ENCODE data around the gene GLT6D1.

Gene GLT6D1

DNA sequence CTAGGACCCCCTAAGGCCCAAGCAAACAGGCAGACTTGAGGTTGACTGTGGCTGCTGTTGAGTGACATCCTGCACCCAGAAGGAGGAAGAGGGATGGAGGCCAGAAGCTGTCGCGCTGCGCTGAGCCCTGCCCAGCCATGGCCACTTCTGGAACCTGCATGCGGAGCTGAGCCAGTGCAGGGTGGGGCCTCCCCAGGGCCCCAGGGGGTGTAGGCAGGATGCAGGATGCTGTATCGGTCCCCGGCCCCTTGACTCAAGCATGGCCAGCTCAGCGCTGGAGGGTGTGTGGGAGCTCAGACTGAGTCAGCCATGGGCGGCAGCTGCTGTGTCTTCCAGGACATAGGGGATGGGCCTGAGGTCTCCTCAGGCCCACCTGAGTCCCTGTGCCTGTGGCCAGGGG, 26.9 kb downstream of the GLT6D1 start:
- Histone ChIP-seq H3K4me3 (no peak overlapping the region), H3K27ac (no peak overlapping the region)
- TF ChIP-seq CTCF (IDR thresholded peaks at IDR 0.05) = no peak
- DNase-seq (ENCODE audit: low spot score) = no peak

DNA sequence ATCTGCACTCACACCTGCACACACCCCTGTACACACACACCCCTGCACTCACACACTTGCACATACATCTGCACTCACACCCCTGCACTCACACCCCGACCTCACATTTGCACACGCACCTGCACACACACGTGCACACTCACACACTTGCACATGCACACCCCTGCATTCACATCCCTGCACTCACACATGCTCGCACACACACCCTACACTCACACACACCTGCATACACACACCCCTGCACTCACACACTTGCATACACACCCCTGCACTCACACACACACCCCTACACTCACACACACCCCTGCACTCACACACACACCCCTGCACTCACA, 27.5 kb downstream of the GLT6D1 start:
- TF ChIP-seq CTCF (IDR thresholded peaks at IDR 0.05) = no peak
- no peak overlapping the region for H3K4me3 ChIP-seq
- no peak for DNase-seq (ENCODE audit: low spot score)
- no peak overlapping the region for H3K27ac ChIP-seq

DNA sequence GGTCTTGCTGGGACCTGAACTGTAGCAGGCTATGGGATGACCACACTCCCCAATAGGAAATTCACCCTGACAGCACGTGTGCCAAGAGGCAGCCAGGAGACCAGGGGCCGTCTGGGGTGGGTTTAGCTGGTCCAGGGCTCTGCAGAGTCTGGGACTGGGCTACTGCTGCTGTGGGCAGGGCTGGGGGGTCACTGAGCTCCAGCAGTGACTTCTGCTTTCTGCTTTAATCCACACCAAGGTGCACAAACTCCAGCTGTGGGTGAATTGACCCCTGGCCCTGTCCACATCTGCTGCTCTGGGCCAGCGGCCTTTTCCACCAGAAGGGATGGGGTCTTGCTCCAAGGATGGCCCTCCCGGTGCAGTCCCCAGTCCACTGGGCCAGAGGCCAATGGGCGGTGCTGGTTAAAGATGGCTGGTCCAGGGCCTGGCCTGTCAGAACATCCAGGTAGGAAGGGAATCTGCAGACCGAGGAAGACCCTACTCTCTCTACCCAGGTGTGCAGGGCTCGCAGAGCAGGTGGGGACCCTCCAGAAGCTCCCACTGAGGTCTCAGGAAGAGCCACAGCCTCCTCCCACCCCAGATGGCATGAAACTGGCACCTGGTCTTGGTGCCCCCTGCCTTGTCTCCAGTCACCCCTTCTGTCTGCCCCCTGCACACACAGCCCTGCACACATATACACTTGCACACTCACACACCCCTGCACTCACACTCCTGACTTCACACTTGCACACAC, 28.0 kb downstream of the GLT6D1 start:
- DNase-seq (ENCODE audit: low spot score) = no peak

GRCh38 chr9:135610290-135611141, 28.8 kb downstream of the GLT6D1 start:
- DNase-seq (ENCODE audit: low spot score) = no peak

More for the DNA sequence above, 28.0 kb downstream of the GLT6D1 start:
- H3K4me3 ChIP-seq = no peak overlapping the region
- H3K27ac ChIP-seq = no peak overlapping the region
- no peak for TF ChIP-seq CTCF (IDR thresholded peaks at IDR 0.05)

DNA sequence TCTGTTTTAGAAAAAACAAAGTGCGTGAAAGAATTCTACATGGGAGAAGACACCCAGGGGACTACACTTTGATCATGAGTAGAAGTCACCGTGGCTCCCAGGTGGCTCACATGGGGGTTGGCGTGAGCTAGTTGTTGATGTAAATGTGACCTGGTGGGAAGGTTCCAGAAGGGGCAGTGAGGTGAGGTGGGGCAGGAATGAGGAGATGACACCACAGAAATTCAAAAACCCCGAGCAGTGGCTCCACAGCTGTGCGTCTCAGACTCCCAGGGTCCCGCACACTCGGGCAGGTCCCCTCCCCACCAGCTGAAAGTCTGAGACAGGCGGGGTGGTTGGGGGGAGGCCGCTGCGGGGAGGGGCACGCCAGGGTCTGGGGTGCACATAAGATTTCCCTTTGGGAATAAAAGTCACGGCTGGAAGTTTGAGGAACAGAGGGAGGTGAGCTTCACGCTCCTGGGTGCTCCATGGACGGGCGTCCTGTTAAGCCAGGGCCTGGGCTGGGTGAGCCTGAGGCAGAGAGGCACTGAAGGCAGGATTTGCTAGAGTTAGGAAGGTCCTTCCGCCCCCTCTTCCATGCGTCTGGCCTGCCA, 29.9 kb downstream of the GLT6D1 start:
- TF ChIP-seq CTCF (IDR thresholded peaks at IDR 0.05) = no peak
- H3K4me3 ChIP-seq = no peak overlapping the region
- no peak for DNase-seq (ENCODE audit: low spot score)
- no peak overlapping the region for H3K27ac ChIP-seq

More at GRCh38 chr9:135610290-135611141, 28.8 kb downstream of the GLT6D1 start:
- no peak overlapping the region for H3K4me3 ChIP-seq
- TF ChIP-seq CTCF (IDR thresholded peaks at IDR 0.05) = no peak
- H3K27ac ChIP-seq = no peak overlapping the region

- no peak for TF ChIP-seq CTCF (IDR thresholded peaks at IDR 0.05)
- Histone ChIP-seq H3K4me3 (no peak overlapping the region), H3K27ac (no peak overlapping the region)
- no peak for DNase-seq (ENCODE audit: low spot score)
Observed at GRCh38 chr9:135608999-135609317, 30.4 kb downstream of the GLT6D1 start.
